ENCODE results near the gene FAM81A.
A peak's percentile ranks its signal among the peaks of the same experiment; 100 is the strongest.

Gene FAM81A

DNA sequence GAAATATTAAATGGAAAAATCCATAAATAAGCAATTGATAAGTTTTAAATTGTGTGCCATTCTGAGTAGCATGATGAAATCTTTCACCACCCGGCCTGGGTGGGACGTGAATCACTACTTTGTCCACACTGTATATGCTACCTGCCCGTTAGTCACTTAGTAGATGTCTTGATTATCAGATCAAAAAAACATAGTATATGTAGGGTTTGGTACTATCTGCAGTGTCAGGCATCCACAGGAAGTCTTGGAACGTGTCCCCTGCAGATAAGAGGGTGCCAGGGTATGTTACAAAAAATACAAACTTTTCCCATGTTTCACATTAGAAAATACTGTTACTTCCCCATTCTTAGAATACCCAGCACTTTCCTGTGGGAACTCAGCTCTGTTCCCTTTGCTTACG, 35.2 kb downstream of the FAM81A start:
- TF ChIP-seq, protein P1, sequence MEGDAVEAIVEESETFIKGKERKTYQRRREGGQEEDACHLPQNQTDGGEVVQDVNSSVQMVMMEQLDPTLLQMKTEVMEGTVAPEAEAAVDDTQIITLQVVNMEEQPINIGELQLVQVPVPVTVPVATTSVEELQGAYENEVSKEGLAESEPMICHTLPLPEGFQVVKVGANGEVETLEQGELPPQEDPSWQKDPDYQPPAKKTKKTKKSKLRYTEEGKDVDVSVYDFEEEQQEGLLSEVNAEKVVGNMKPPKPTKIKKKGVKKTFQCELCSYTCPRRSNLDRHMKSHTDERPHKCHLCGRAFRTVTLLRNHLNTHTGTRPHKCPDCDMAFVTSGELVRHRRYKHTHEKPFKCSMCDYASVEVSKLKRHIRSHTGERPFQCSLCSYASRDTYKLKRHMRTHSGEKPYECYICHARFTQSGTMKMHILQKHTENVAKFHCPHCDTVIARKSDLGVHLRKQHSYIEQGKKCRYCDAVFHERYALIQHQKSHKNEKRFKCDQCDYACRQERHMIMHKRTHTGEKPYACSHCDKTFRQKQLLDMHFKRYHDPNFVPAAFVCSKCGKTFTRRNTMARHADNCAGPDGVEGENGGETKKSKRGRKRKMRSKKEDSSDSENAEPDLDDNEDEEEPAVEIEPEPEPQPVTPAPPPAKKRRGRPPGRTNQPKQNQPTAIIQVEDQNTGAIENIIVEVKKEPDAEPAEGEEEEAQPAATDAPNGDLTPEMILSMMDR (IDR thresholded peaks at IDR 0.05): no peak

DNA sequence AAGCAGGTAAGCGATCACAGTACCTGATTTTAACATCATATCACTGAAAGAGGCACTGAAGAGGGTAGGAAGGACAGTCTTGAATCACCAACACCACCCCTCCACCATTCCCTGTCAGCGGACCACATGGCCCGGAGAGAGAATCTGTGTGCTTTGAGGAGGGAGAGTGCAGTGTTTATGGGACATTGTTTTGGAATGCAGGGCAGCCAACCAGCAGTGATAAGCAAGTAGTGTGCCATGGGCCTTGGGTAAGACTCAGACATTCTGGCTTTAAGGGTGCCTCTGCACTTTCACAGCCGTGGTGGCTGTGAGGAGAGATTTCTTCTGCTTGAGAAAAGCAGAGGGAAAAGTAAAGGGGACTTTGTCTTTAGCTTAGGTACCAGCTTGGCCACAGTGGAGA, 46.4 kb downstream of the FAM81A start:
- TF ChIP-seq, protein P1 (IDR thresholded peaks at IDR 0.05): no peak

DNA sequence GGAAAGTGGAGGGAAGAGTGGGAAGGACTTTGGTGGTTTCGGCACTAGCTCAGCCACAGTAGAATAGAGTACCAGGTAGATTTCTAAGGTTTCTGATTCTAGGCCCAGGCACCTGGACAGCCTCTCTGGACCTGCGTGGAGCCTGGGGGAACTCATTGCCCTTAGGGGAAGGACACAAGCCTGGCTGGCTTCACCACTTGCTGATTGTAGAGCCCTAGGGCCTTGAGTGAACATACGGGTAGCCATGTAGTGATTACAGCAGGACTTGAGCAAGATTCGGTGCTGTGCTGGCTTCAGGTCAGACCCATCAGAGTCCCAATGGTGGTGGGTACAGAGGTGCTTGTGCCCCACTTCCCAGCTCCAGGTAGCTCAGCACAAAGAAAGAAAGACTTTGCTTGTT, 47.0 kb downstream of the FAM81A start:
- TF ChIP-seq, protein P1 (IDR thresholded peaks at IDR 0.05): no peak

DNA sequence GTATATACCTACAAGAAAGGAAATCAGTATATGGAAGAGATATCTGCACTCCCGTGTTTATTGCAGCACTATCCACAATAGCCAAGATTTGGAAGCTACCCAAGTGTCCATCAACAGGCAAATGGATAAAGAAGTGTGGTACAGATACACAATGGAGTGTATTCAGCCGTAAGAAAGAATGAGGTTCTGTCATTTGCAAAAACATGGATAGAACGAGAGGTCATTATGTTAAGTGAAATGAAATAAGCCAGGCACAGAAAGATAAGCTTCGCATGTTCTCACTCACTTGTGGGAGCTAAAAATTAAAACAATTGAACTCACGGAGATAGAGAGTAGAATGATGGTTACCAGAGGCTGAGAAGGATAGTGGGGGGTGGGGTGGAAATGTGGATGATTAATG, 53.1 kb downstream of the FAM81A start:
- TF ChIP-seq, protein P1 (IDR thresholded peaks at IDR 0.05): no peak

DNA sequence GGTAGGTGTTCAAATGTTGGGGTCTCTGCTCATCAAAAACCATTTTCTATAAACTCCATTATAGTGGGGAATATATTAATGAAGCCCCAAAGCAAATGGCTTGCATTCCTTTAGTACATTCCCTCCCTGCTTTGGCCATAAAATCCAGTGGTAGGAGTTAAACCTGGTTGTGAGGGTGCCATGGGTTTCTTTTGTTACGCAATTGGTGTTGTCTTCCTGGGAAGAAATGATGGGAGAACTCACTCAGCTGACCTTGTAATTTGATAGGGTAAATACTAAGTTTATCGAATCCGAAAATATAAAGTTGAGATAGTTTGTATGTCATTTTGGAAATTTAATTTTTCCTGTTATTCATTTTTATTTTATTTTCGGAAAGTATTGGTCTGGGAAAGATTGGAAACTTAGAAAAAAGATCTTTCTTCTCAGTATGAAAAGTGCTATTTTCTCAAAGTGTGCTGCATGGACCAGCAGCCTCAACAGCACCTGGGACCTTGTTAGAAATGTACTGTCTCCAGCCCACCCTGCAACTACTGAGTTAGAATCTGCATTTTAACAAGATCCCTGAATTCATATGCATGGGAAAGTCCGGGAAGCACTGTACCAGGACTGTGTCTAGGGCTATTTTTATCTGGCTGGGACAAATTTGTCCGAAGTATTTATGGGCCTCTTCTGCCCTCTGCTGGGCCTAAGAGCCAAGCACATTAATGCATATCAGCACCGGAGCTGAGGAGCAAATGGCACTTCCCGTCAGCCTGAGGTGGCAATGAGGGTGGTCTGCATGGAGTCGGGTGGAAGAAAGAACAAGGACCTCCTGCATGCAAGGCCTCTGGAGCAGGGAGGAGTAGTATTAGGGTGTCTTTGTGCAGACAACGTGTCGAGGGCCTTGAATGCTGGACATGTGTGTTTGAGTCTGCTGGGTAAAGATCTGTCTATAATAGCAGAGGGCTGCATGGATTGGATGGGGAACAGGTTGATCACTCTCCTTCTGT, 54.7 kb downstream of the FAM81A start:
- TF ChIP-seq, protein P1 (IDR thresholded peaks at IDR 0.05): peak; percentile 80

DNA sequence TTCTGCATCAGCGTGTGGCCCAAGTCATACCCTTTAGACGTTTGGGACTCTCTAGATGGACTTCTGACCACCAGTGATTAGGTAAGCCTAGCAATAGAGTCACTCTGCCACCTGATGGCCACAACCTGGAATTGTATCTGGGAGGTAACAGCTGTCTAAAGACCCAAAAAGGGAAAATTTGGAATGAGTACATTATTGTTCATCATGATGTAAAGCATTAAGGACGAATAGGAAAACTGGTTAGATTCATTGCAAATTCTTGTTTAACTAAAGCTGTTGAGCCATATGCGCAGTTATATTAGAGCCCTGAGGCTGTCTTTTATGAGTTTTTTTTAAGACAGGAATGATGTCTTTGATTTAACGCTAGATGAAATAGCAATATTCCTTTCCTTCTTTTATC, 63.6 kb downstream of the FAM81A start:
- TF ChIP-seq, protein P1 (IDR thresholded peaks at IDR 0.05): peak; percentile 69

DNA sequence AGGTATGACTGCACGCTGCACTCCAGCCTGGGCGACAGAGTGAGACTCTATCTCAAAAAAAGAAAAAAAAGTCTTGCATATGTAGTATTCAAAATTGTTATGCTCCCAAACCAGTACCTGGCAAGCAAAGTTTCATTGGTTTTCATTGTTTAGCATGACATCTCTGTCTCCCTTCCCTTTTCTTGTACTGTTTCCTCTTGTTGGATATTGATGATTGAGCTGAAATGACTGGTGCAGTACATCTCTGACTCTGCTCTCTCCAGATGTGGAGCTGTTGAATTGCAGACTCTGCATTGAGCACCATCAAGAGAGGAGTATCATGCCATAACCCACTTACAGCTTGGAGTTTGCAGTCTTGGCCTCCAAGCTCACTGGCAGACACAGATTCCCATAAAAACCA, 77.2 kb downstream of the FAM81A start:
- TF ChIP-seq, protein P1 (IDR thresholded peaks at IDR 0.05): no peak
